Measurements from ENCODE around the gene CCSER1.

DNA sequence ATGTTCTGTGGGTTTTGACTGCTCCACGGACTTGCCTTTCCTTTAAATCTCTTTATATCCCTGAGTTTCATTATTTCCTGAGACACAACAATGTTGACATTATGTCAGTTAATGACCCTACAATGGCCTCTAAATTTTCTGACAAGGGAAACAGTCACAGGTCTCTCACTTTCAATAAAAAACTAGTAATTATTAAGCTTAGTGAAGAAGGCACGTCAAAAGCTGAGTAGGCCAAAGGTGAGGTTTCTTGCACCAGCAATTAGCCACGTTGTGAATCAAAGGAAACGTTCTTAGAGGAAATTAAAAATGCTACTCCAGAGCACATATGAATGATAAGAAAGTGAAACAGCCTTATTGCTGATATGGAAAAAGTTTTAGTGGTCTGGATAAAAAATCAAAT is 1246.4 kb downstream of the CCSER1 start:
- TF ChIP-seq, protein P1, sequence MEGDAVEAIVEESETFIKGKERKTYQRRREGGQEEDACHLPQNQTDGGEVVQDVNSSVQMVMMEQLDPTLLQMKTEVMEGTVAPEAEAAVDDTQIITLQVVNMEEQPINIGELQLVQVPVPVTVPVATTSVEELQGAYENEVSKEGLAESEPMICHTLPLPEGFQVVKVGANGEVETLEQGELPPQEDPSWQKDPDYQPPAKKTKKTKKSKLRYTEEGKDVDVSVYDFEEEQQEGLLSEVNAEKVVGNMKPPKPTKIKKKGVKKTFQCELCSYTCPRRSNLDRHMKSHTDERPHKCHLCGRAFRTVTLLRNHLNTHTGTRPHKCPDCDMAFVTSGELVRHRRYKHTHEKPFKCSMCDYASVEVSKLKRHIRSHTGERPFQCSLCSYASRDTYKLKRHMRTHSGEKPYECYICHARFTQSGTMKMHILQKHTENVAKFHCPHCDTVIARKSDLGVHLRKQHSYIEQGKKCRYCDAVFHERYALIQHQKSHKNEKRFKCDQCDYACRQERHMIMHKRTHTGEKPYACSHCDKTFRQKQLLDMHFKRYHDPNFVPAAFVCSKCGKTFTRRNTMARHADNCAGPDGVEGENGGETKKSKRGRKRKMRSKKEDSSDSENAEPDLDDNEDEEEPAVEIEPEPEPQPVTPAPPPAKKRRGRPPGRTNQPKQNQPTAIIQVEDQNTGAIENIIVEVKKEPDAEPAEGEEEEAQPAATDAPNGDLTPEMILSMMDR (conservative IDR thresholded peaks at IDR 0.05; ENCODE audit: low read length), result no peak
- TF ChIP-seq EZH2phosphoT487 (IDR thresholded peaks at IDR 0.05; ENCODE audit: borderline replicate concordance, low read depth, low read length), result no peak
